Bladder microvascular endothelial cell (primary cell): Measurements from ENCODE around the gene PNO1. TPM values are rescaled to one million over a fixed set of nuclear protein-coding genes. Genes with fewer than 3 reads are reported as not detected.

Experiments
- total RNA-seq: library from RNA; depleted of rRNA; stranded (reverse); fragments of >200 nt; gene quantifications from 2 replicates; pipeline ENCODE4 v1.2.3, GENCODE V29; 2014

PNO1 gene
- total RNA-seq, result 6.5 and 14.7 TPM in 2 replicates

GRCh38 chr2:68157402-68158133 is at the start of gene PNO1:
Gene PNO1, plus strand, starts transcription at chr2:68157888. Its CDS starts 47 bp downstream, at chr2:68157935.

Other genes starting within 250 kb of the PNO1 start
- gene C1D, start 94.9 kb upstream of the PNO1 start, total RNA-seq, result 7.7 and 10.8 TPM in 2 replicates
- 16.2 and 36.7 TPM in 2 replicates for gene PPP3R1, start 94.6 kb downstream of the PNO1 start, total RNA-seq
- gene CNRIP1, start 162.1 kb downstream of the PNO1 start, total RNA-seq, result 34.0 and 42.7 TPM in 2 replicates
- 0.06 and 0.16 TPM in 2 replicates for gene PLEK, start 207.4 kb downstream of the PNO1 start, total RNA-seq